ENCODE results near the gene PRKAG2. TPM values are rescaled to one million over a fixed set of nuclear protein-coding genes. Genes with fewer than 3 reads are reported as not detected.

Gene PRKAG2
- total and polyA plus RNA-seq, 4 donors = 17.5 to 33.3 (median 23.9) TPM

DNA sequence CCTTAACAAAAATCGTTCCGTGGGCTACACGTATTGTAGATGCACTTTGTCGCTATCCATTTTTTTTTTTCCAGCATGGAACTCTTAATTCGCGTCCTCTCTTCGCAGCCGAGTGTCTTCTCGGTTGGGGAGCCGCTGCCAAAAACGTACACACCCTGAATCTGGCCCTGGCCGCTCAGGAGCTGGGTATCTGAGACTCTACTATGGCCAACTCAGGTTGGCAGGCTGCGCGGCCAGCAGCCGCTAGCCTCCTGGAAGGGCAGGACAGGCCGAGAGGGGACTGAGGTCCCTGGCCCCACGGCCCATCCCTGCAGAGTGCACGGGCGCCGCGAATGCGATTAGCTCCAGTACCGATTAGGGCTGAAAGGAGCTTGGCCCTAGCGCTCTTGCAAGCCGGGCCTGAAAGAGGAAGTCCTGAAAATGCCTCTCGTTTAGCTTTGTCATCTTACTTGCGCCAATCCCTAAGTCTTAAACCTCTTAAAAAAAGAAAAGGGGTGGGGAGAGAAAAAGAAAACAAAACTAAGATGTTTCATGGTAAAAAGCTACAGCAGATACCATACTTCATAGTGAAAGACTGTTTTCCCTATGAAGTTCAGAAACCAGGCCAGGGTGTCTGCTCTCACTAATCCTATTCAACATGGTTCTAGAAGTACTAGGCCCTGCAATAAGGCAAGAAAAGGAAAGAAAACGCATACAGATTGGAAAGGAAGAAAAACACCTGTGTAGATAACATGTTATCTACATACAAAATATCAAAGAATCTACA, 244.0 kb downstream of the PRKAG2 start:
- Histone ChIP-seq H3K27ac (ENCODE audit: low read depth in 1 of 2, low read length in 1 of 2) (peak overlapping the region; percentile 99 to 100), H3K4me3 (peak overlapping the region; percentile 36), H3K4me1 (ENCODE audit: control insufficient read depth in 5 of 5, insufficient read depth in 5 of 5, low read length in 5 of 5) (peaks cover 0 to 19% (median 4%) of the 10 kb centered on the region in 5 donors), H3K36me3 (ENCODE audit: control insufficient read depth in 4 of 4, insufficient read depth in 4 of 4, low read length in 4 of 4) (no peaks in the 10 kb centered on the region), H3K27me3 (ENCODE audit: control insufficient read depth in 3 of 3, insufficient read depth in 3 of 3, low read length in 2 of 3) (peaks cover 0 to 6% (median 5%) of the 10 kb centered on the region in 3 donors), H3K9ac (ENCODE audit: insufficient read depth in 1 of 2, low read length in 2 of 2) (no peak overlapping the region), H3K9me3 (ENCODE audit: control insufficient read depth in 4 of 4, insufficient read depth in 3 of 4, low read length in 3 of 4) (no peaks in the 10 kb centered on the region)
- ATAC-seq (ENCODE audit: insufficient read depth, low FRiP score) (peak; percentile 49), DNase-seq (peak; percentile 20 to 30 (median 21))
- 8 to 20% methylated on average over 28 of the region's 28 CpGs for WGBS, 2 donors
- TF ChIP-seq, protein P1, sequence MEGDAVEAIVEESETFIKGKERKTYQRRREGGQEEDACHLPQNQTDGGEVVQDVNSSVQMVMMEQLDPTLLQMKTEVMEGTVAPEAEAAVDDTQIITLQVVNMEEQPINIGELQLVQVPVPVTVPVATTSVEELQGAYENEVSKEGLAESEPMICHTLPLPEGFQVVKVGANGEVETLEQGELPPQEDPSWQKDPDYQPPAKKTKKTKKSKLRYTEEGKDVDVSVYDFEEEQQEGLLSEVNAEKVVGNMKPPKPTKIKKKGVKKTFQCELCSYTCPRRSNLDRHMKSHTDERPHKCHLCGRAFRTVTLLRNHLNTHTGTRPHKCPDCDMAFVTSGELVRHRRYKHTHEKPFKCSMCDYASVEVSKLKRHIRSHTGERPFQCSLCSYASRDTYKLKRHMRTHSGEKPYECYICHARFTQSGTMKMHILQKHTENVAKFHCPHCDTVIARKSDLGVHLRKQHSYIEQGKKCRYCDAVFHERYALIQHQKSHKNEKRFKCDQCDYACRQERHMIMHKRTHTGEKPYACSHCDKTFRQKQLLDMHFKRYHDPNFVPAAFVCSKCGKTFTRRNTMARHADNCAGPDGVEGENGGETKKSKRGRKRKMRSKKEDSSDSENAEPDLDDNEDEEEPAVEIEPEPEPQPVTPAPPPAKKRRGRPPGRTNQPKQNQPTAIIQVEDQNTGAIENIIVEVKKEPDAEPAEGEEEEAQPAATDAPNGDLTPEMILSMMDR (IDR thresholded peaks at IDR 0.05; ENCODE audit: control extremely low read depth, extremely low read depth) = no peak

DNA sequence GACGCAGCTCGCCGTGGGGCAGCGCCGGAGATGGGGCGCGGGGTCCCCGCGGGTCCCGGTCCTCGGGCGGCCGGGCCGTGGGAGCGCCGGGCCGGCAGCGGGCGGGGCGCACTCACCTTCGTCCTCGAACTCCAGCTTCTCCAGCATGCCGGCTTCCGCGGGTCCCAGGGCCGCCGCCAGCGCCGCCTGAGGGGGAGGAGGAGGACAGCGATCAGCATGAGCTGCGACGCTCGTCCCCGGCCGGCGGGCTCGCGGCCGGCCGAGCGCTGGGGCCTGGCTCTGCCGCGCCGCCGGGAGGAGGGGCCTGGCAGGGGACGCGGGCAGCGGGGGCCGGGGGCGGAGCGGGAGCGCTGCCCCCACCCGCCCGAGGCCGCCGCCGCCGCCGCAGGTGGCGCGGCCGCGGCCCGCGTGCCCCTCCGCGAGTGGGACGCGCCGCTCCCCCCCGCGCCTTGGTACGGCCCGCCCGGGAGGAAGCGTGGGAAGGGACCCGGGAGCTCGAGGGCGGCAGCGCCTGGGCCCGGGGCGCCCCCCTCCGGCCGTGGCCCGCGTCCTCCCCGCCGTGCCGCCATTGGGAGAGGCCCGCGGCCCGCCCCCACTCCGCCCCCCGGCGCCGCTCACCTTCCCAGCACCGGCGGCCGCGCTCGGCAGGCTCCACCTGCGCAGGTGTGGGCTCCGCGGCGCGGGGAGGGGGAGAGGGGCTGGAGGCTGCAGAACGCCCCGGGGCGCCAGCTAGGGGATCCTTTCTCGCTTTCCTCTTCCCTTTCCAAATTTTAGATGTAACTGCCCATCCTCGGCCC, 244.8 kb downstream of the PRKAG2 start:
- H3K36me3 ChIP-seq (ENCODE audit: control insufficient read depth in 4 of 4, insufficient read depth in 4 of 4, low read length in 4 of 4) = no peaks in the 10 kb centered on the region
- peak overlapping the region; percentile 99 to 100 for H3K27ac ChIP-seq (ENCODE audit: low read depth in 1 of 2, low read length in 1 of 2)
- peak overlapping the region; percentile 68 for H3K4me3 ChIP-seq
- H3K9me3 ChIP-seq (ENCODE audit: control insufficient read depth in 4 of 4, insufficient read depth in 3 of 4, low read length in 3 of 4) = no peaks in the 10 kb centered on the region
- DNase-seq (peak; percentile 68 to 83 (median 76)), ATAC-seq (ENCODE audit: insufficient read depth, low FRiP score) (peak; percentile 92)
- H3K9ac ChIP-seq (ENCODE audit: insufficient read depth in 1 of 2, low read length in 2 of 2) = no peak overlapping the region
- TF ChIP-seq, protein P1 (IDR thresholded peaks at IDR 0.05; ENCODE audit: control extremely low read depth, extremely low read depth) = peak; percentile 1
- peaks cover 0 to 19% (median 4%) of the 10 kb centered on the region in 5 donors for H3K4me1 ChIP-seq (ENCODE audit: control insufficient read depth in 5 of 5, insufficient read depth in 5 of 5, low read length in 5 of 5)
- H3K27me3 ChIP-seq (ENCODE audit: control insufficient read depth in 3 of 3, insufficient read depth in 3 of 3, low read length in 2 of 3) = peaks cover 0 to 6% (median 5%) of the 10 kb centered on the region in 3 donors
- 0 to 1% methylated on average over 46 to 111 of the region's 111 CpGs for WGBS, 2 donors

DNA sequence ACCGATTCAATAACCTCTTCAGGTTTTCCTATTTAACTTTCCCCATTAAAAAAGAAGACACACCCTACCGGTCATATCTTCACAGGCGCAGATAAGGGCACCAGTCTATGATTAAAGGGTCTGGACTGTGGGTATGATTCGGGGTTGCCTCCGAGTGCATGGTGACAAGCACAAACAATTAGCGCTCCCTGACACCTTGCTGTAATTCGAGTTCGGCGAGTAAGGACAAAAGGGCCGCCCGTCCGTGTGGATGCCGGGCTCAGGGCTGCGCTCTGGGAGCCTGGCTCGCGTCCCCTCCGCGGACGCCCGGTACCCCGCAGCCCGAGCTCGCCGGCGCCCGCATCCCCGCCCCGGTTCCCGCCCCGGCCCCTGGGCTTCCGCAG, 245.4 kb downstream of the PRKAG2 start:
- peak in 1 of 3 donors; percentile 25 for DNase-seq
- WGBS, 2 donors = 0 to 1% methylated on average over 31 of the region's 31 CpGs

More for the DNA sequence above, 245.4 kb downstream of the PRKAG2 start:
- peak; percentile 2 for ATAC-seq (ENCODE audit: insufficient read depth, low FRiP score)
- Histone ChIP-seq H3K27ac (ENCODE audit: low read depth in 1 of 2, low read length in 1 of 2) (peak overlapping the region; percentile 90 to 100), H3K9ac (ENCODE audit: insufficient read depth in 1 of 2, low read length in 2 of 2) (peak overlapping the region in 1 of 2 donors; percentile 76), H3K27me3 (ENCODE audit: control insufficient read depth in 3 of 3, insufficient read depth in 3 of 3, low read length in 2 of 3) (peaks cover 0 to 6% (median 5%) of the 10 kb centered on the region in 3 donors), H3K4me1 (ENCODE audit: control insufficient read depth in 5 of 5, insufficient read depth in 5 of 5, low read length in 5 of 5) (peaks cover 0 to 19% (median 6%) of the 10 kb centered on the region in 5 donors), H3K4me3 (peak overlapping the region; percentile 68), H3K36me3 (ENCODE audit: control insufficient read depth in 4 of 4, insufficient read depth in 4 of 4, low read length in 4 of 4) (no peaks in the 10 kb centered on the region), H3K9me3 (ENCODE audit: control insufficient read depth in 4 of 4, insufficient read depth in 3 of 4, low read length in 3 of 4) (no peaks in the 10 kb centered on the region)
- TF ChIP-seq, protein P1 (IDR thresholded peaks at IDR 0.05; ENCODE audit: control extremely low read depth, extremely low read depth) = no peak
